Inferior parietal cortex (tissue), 1 donor: ENCODE data around the gene ATXN10.

Experiments used
- DNase-seq: peaks from one replicate; pipeline ENCODE4 v3.0.0-alpha.2; 2016; ENCODE audit errors: extremely low spot score

Gene ATXN10

DNA sequence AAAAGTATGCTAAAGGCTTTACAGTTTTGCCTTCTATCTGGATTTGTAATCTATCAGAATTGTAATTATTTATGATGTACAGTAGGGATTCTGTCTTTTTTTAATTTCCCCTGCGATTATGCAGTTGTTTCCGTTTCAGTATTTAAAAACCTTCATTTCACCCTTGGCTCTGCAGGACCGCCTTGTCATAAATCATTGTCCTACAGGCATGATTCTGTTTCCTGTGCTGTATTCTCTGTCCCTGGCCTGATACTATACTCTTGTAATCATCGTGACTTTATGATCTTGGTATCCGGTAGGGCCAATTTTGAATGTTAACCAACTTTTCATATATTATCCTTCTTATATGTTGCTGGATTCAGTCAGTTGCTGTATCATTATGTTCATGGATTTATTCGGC lies 151.7 kb downstream of the ATXN10 start:
- DNase-seq, result no peak

DNA sequence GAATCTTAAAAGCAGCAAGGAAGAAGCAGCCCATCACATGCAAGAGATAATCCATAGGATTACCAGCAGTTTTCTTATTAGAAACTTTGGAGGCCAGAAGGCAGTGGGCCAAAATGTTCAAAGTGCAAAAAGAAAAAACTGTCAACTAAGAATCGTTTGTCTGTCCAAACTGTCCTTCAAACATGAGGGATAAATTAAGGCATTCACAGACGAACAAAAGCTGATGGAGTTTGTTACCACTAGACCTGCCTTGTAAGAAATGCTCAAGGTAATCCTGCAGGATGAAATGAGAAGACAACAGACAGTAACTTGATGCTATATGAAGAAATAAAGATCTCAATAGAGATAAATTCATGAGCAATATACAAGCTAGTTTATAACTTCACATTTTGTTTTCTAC lies 154.9 kb downstream of the ATXN10 start:
- DNase-seq, result no peak

DNA sequence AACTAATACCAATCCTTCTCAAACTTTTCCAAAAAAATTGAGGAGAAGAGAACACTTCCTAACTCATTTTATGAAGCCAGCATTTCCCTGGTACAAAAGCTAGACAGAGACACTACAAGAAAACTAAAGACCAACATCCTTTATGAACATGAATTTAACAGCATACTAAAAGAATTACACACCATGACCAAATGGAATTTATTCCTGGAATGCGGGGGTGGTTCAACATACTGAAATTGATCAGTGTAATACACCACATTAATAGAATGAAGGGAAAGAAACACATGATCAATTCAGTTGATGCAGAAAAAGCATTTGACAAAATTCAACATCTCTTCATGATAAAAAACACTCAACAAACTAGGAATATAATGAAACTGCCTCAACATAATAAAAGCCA lies 157.2 kb downstream of the ATXN10 start:
- DNase-seq, result no peak

DNA sequence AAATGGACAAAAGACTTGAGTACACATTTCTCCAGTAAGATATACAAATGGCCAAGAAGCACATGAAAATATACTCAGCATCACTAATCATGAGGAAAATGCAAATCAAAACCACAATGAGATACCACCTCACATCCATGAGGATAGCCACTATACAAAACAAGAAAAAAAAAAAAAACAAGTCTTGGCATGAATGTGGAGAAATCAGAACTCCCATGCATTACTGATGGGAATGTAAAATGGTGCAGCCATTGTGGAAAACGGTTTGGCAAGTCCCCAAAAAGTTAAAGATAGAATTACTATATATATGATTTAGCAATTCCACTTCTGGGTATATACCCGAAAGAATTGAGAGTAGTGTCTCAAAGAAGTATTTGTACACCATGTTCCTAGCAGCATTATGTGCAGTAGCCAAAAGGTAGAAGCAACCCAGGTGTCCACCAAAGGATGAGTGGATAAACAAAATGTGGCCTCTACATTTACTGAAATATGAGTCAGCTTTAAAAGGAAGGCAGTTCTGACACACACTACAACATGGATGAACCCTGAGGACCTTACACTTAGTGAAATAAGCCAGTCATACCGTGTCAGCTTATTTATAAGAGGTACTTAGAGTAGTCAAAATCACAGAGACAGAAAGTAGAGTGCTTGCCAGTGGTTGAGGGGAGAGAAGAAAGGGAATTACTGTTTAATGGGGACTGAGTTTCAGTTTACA lies 159.1 kb downstream of the ATXN10 start:
- no peak for DNase-seq

DNA sequence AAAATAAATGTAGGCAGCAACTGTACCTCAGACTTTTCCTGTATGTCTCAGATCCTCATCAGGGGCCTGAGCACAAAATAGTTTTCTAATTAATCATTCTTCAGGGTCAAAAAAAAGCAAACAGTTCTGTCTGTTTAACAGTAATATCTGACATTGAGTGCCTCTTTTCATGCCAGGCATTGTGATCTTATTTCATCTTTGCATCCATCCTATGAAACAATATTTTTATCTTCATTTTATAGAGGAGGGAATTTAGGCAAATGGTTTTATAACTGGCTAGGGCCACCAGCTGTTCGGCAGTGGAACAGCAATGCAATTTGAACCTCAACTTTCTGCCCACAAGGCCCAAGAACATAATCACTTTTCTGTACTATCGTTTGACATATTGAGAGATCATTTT lies 159.8 kb downstream of the ATXN10 start:
- no peak for DNase-seq

DNA sequence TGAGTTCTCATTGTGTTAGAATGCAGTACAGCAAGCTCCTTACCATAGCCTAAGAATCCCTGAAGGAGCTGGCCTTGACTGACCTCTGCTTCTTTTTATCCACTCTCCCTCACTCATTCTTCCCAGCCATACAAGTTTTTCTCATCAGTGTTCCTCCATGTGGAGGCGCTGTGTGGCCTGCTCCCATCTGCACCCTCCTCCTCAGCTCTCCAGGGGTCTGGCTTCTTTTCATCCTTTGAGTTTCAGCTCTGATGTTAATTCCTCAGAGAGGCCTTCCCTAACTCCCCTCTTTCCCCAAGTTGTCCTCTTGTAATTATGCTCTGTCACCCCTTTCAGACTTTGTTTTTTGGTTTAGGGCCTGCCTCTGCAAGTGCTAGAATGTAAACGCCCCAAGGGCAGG lies 160.5 kb downstream of the ATXN10 start:
- DNase-seq, result no peak

DNA sequence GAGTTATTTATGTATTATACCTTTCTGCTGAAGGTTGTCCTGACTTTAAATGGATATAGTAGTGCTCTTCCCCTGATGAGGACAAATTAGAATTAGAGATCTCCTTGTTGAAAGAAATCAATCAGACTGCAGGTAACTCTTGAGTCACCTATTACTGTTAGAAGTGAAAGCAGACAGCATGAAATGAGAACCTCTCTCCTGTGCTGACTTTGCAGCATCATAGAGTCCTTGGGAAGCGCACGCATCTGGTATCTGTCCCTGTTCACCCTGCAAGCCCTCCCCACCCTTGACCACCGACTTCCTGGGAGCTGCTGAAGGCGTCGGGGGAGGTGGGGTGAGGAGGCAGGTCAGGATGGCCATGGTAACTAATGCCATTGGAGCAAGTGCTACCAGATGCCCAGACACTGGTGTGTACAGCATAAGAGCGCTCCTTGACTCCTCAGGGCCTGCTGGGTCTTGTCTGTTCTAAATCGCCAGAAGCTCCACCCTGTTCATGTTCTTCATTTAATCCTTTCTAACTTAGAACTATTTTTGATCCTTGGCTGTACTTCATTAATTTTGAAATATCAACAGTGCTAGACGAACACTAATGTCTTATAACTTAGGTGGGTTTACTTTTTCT lies 161.4 kb downstream of the ATXN10 start:
- DNase-seq, result no peak

DNA sequence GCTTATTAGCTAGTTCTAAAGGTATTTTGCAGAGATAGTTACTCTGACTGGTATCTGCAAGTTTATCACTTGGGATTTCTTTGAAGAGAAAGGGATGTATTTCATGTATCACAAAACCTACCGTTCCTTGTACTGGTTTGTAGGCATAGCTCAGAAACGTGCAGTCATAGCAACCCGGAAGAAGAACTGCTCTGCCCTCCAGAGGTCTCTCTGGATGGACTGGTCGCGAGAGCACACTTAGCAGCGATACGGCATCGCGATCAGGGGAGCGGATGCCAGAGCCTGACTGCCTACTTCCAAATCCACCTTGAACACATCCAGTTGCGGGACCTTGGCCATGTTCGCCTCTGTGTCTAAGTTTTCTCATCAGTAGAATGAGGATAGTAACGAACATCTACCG lies 162.0 kb downstream of the ATXN10 start:
- no peak for DNase-seq

DNA sequence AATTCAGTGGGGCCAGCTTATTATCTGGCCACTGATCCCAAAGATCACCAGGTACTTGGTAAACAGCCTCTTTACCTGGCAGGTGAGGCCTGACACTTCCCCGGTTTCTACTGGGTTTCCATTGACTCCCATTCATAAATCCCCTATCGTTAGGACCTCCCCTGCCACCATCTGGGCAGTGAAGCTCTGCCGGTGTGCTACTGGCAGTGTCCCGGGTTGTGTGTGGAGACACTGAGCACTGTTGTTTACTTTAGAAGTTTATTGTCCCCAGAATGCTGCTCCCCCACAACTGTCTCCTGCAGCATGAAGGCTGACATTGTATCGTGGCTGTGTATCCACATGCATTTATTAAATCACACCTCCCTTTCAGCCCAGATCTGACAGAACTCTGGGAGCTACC lies 162.6 kb downstream of the ATXN10 start:
- no peak for DNase-seq

DNA sequence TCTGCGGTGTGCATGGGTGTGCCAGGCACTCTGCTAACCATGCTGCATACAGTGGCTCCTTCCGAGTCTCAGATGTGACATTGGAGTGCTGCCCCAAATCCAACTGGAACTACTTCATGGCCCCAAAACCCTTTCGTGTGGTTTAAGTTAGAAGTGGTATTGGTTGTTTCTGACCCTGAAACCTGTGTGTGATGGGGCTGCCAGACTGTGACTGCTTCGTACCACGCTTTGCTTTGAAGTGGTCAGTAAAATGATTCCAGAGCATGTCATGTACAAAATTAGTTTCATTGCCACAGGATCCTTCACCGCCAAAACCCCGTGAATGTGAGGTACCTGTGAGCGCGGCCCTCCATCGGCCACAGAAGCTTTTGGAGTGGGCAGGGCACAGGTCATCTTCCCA lies 163.2 kb downstream of the ATXN10 start:
- no peak for DNase-seq

DNA sequence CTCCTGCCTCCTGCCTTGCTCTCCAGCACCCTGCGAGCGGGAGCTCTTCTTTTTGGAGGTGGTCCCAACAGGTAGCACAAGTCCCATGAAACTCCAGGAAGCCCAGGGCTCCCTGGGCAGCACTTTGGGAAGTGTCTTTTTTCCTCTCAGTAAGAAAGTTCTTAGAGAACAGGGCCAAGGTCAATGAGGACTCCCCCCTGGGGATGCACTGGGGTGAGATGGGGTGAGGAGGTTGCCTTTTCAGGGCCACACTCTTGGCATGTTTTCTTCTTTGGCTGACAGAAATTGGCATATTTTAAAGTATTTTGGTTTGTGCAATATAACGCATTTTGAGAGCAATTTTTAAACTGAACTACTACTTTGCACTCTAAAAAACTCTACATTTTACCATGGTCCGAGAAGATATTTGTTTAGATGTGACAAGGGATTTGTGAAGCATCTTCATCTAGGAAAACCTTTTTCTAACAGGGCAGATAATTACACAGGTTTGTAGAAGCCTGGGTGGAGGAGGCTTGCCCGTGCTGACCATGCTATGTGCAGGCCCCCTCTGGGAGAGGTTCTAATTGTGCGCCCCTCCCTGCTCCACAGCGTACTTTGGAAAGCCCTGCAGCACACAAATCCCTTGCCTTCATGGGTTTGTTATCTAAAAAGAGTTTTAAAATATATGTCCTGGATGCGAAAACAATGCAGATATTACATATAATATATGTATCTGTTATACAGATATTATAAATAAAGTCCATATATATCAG lies 165.0 kb downstream of the ATXN10 start:
- no peak for DNase-seq

DNA sequence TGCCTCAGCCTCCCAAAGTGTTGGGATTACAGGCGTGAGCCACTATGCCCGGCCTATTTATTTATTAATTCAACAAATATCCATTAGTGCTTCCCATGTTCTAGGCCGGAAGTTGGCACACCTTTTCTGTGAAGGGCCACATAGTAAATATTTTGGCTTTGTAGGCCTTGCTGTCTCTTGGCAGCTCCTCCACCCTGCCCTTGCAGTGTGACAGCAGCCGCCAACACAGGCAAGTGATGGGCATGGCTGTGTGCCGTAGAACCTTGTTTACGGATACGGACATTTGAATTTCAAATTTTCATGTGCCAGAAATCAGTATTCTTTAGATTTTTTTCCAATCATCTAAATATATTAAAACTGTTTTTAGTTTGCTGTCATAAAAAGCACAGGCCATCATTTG lies 165.9 kb downstream of the ATXN10 start:
- no peak for DNase-seq

DNA sequence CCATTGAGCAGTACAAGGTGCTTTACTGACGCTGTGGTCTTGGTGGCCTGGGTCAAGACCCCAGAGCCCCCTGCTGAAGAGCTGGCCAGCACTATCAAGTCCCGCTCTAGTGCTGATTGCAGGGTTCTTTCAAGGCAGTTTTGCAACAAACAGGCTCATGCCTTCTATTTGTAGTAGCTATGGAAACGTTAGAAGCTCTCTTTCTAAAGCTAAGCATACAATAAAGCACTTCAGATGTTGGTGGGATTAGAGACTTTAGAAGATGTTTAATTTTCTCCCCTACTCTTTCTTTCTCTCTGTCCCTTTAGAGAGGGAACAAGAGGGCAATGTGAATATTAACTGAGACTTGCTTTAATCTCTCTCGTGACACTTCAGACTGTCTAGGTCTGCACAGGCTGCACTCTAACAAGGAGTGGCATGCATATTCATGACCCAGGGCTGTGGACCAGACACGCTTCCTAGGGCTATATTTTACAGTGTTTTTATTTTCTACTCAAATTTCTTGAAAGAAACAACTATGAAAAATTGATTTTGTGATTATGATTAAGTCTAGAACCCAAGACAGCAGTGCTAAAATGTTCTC lies 166.8 kb downstream of the ATXN10 start:
- no peak for DNase-seq

DNA sequence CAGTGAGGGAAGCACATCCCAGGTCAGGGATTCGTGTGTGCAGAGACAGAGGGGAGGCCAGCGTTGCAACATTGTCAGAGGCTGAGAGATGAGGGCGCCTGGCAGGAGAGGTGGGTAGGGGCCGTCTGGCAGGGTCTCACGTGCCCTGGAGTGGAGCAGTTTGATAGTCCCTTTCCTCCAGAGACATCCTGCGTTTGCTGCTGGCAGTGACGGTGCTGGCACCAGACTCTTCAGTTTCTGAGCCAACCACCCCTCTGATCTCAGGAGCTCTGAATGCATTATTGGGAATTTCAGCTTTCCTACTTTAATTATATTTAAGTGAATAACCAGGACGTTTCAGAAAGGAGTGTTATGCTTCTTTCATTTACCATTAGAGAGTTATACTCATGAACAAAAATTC lies 168.8 kb downstream of the ATXN10 start:
- DNase-seq, result no peak

DNA sequence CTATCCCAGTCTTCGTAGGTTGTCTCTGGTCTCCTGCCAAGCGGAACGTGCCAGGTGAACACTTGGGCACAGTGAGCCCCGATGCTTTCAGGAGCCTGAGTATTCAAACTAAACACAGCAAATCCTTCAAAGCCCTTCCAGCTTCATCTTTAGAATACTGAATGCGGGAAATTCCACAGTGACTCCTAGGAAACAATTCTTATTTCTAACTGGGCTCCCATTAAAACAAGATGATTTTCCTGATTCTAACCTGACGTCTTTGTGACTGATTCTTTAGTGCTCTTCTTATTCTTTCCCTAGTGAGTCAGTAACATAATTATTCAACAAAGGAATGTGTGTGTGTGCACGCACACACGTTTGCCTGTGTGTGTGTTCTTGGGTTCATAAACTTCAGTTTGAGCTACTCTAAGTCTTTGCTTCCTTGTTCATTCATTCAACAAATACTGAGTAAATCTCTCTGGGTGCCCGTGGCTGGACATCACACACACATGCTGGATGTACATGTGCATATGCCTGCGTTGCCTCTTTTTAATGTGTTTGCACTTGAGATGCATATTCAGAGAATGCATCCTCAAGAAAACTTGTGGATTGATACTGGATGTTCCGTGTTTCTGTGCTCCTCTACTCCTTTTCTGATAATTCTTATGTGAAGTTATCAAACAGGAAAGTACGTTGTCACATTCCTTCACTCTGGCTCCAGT lies 170.8 kb downstream of the ATXN10 start:
- no peak for DNase-seq

DNA sequence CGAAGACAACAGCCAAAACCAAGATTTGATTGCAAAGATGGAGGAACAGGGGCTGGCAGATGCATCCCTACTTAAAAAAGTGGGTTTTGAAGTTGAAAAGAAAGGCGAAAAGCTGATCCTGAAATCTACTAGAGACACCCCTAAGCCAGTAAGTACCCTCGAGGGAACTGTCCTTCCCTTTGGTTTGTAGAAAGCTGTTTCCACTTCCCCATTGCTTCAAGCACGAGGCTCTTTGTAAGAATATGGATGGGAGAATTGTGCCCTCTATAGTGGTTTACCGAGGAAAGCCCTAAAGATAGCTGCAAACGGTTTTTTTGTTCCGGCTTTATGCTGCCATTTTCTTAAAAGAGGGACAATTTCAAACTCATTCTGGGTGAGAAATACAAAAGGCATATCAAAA lies 171.4 kb downstream of the ATXN10 start:
- no peak for DNase-seq

DNA sequence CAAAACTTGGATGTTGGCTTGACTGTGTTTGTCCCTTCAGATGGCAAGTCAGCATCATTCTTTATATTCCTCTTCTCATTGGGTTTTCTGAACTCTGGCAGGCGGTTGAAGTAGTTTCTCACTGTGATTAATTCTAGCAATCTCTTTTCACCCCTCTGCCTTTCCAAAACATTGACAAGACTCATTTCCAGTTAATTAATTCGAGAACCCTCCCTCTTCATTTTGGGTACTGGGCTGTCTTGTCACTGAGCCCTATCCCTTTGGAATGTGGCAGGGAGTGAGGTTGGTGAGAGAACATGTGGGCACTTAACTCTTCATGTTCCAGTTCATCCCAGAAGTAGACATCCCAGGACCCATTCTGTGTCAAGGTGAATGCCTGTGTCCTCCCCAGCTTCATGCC lies 172.4 kb downstream of the ATXN10 start:
- no peak for DNase-seq

DNA sequence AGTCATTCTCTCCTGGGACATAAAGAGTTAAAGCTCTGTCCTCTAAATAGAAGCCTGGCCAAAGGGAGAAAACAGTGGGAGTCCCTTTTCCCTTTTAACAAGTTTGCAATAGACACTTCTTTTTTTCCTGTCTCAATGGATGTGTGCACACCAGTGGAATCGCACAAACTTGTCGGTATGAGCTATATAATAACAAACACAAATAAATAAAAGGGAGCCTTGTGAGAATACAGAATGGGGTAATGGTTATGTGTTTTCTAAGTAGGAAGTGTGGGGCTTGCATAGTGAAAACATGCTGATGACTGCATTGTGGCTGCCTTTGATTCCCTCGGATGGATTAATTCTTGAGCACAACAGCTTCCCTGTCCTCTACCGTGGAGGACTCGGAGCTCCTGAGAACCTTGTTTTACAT lies 173.4 kb downstream of the ATXN10 start:
- peak; percentile 18 for DNase-seq

DNA sequence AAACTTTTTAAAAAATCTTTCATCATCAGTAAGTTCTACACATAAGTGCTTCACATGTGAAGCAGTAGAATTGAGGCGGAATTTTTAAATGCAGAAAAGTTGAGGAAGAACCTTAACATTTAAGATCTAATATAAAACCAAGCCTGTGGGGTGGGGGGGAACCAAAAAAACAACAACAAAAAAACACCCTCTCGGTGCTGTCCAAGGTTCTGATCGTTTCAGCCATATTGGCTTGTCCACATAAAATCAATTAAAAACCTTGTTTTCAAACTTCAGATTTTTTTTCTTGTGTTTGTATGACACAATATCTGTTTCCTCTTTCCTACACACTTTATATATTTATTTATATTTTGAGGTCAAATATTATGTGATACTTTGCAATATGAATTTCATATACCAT lies 175.3 kb downstream of the ATXN10 start:
- no peak for DNase-seq

DNA sequence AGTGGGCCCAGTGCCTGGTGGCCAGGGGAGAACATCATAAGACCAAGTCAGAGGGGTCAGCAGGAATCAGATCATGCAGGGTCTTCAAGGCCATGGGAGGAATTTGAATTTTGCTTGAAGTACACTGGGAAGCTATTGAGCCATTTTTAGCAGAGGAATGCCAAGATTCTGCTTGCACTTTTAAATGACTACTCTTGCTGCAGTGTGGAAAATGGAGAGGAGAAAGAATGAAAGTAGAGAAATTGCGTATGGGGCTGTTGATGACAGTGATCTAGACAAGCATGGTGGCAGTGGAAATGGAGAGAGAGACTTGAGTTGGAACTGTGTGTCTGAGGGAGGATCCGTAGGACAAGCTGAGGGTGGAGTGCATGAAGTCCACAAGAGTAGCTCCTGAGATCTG lies 177.3 kb downstream of the ATXN10 start:
- no peak for DNase-seq

DNA sequence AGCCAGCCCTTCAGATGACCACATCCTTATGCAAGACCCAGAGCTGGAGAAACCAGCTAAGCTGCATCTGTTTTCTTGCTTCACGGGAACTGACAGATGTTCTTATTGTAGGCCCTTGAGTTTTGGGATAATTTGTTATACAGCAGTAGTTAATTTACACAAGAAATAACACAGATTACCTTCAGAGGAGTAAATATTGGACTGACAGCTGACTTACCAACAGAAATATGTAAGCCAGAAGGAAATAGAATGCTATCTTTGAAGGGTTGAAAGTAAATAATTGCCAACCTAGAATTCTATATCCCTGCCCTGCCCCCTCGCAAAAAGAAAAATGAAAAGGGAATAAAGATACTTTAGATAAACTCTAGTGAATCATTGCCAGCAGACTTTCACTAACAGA lies 181.2 kb downstream of the ATXN10 start:
- no peak for DNase-seq

DNA sequence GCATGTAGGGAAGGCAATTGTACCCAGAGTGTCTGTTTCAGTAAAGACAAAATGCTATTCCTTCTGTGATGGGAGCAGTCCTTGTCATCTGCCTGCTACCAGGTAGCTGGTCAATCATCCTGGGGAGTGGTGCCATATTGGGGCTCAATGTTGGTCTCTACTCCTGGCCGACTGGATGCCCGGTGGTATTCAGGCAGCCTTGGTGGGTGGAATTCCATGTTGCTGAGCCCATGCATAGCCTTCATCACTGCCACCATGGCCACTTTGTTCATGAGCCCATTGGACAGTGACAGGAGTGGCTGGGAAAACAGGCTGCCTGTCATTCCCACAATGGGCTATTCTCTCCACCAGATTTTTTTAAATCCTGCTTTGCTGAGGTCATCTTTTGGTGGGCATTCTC lies 184.3 kb downstream of the ATXN10 start:
- DNase-seq, result no peak
